Hepatocyte (in vitro differentiated cells): Measurements from ENCODE around the gene TBC1D2. TPM values are rescaled to one million over a fixed set of nuclear protein-coding genes. Genes with fewer than 3 reads are reported as not detected.
"Not testable (repeated sequence)": the region's sequence is repeated elsewhere in the genome, so short reads cannot be mapped to it uniquely, and the experiment has no call there.

ENCODE experiments used
- DNase-seq: peaks from one replicate; pipeline ENCODE4 v3.0.0-alpha.2; 2016; ENCODE audit warnings: low spot score
- H2AFZ ChIP-seq: fragments of 200-600 bp; sonication (generic); 2 replicates; pipeline ENCODE4 v1.6.0; 2016; ENCODE audit warnings: antibody characterized with exemption, mild to moderate bottlenecking
- H3K27ac ChIP-seq: fragments of 200-600 bp; sonication (generic); 2 replicates; pipeline ENCODE4 v1.5.1; 2016; ENCODE audit warnings: mild to moderate bottlenecking
- H3K27me3 ChIP-seq: fragments of 200-600 bp; sonication (generic); 2 replicates; pipeline ENCODE4 v1.6.1; 2016
- H3K36me3 ChIP-seq: fragments of 200-600 bp; sonication (generic); replicated peaks from 2 replicates; pipeline ENCODE4 v1.5.1; 2016; ENCODE audit warnings: low read depth; ENCODE audit not compliant: insufficient read depth
- H3K4me1 ChIP-seq: fragments of 200-600 bp; sonication (generic); 2 replicates; pipeline ENCODE4 v1.5.1; 2016; ENCODE audit warnings: mild to moderate bottlenecking, moderate library complexity; ENCODE audit not compliant: insufficient read depth
- H3K4me2 ChIP-seq: fragments of 200-600 bp; sonication (generic); 2 replicates; pipeline ENCODE4 v1.6.0; 2016
- H3K4me3 ChIP-seq: fragments of 200-600 bp; sonication (generic); 2 replicates; pipeline ENCODE4 v1.5.1; 2016; ENCODE audit warnings: mild to moderate bottlenecking
- H3K79me2 ChIP-seq: fragments of 200-600 bp; sonication (generic); 2 replicates; pipeline ENCODE4 v1.6.0; 2017; ENCODE audit warnings: mild to moderate bottlenecking
- H3K9me2 ChIP-seq: fragments of 200-600 bp; sonication (generic); replicated peaks from 2 replicates; pipeline ENCODE4 v1.6.0; 2017; ENCODE audit warnings: mild to moderate bottlenecking; ENCODE audit not compliant: insufficient read depth
- H3K9me3 ChIP-seq: fragments of 200-600 bp; sonication (generic); 2 replicates; pipeline ENCODE4 v1.5.1; 2016; ENCODE audit warnings: low read depth, mild to moderate bottlenecking
- H4K20me1 ChIP-seq: fragments of 200-600 bp; sonication (generic); 2 replicates; pipeline ENCODE4 v1.6.0; 2016; ENCODE audit warnings: mild to moderate bottlenecking; ENCODE audit not compliant: insufficient read depth, poor library complexity, severe bottlenecking
- EZH2 ChIP-seq: fragments of 200-600 bp; sonication (generic); IDR thresholded peaks from 2 replicates; pipeline ENCODE4 v1.6.1; 2016; ENCODE audit warnings: antibody characterized with exemption, mild to moderate bottlenecking, borderline replicate concordance
- EZH2phosphoT487 ChIP-seq: fragments of 200-600 bp; sonication (generic); IDR thresholded peaks from one replicate; pipeline ENCODE4 v1.6.1; 2018; ENCODE audit warnings: antibody characterized with exemption, mild to moderate bottlenecking, low read depth, moderate library complexity; ENCODE audit not compliant: unreplicated experiment, severe bottlenecking
- WGBS: methylation state at CpG from one replicate; pipeline ENCODE4 v1.1.6; 2016; ENCODE audit warnings: low lambda C conversion rate; ENCODE audit errors: missing lambda C conversion rate; 5-methylcytosine and 5-hydroxymethylcytosine counted together
- polyA plus RNA-seq: library from polyadenylated mRNA; unstranded; fragments of >200 nt; fragmentation: Nextera tagmentation; extraction: Ambion mirVana; gene quantifications from 2 replicates; pipeline ENCODE4 v1.2.1, GENCODE V29; 2016
- total RNA-seq: library from RNA; depleted of rRNA; stranded (reverse); fragments of >200 nt; gene quantifications from 2 replicates; pipeline ENCODE4 v1.2.3, GENCODE V29; 2014
- TF ChIP-seq, protein P1 (sequence below): fragments of 200-600 bp; sonication (generic); IDR thresholded peaks from 2 replicates; pipeline ENCODE4 v1.5.1; 2016; ENCODE audit warnings: antibody characterized with exemption, mild to moderate bottlenecking; ENCODE audit not compliant: poor library complexity

TBC1D2 gene
- total and polyA plus RNA-seq, 2 experiments from 2014 or later: 20.0 to 31.6 TPM

- no peak overlapping the region for H3K27ac ChIP-seq
- TF ChIP-seq EZH2phosphoT487: no peak
- TF ChIP-seq EZH2: no peak
- TF ChIP-seq, protein P1, sequence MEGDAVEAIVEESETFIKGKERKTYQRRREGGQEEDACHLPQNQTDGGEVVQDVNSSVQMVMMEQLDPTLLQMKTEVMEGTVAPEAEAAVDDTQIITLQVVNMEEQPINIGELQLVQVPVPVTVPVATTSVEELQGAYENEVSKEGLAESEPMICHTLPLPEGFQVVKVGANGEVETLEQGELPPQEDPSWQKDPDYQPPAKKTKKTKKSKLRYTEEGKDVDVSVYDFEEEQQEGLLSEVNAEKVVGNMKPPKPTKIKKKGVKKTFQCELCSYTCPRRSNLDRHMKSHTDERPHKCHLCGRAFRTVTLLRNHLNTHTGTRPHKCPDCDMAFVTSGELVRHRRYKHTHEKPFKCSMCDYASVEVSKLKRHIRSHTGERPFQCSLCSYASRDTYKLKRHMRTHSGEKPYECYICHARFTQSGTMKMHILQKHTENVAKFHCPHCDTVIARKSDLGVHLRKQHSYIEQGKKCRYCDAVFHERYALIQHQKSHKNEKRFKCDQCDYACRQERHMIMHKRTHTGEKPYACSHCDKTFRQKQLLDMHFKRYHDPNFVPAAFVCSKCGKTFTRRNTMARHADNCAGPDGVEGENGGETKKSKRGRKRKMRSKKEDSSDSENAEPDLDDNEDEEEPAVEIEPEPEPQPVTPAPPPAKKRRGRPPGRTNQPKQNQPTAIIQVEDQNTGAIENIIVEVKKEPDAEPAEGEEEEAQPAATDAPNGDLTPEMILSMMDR: no peak
- no peak for DNase-seq
- no peaks in the 10 kb centered on the region for H3K9me2 ChIP-seq
- no peaks in the 10 kb centered on the region for H3K36me3 ChIP-seq
- no peak overlapping the region for H2AFZ ChIP-seq
- H3K27me3 ChIP-seq: no peaks in the 10 kb centered on the region
- no peaks in the 10 kb centered on the region for H3K9me3 ChIP-seq
- no peaks in the 10 kb centered on the region for H3K79me2 ChIP-seq
- H4K20me1 ChIP-seq: no peaks in the 10 kb centered on the region
- no peak overlapping the region for H3K4me2 ChIP-seq
- 43% methylated on average over 3 of the region's 3 CpGs for WGBS
- no peaks in the 10 kb centered on the region for H3K4me1 ChIP-seq
- no peak overlapping the region for H3K4me3 ChIP-seq
Observed at GRCh38 chr9:98271479-98271878, 16.0 kb upstream of the TBC1D2 start.

- 92% methylated on average over 11 of the region's 11 CpGs for WGBS
- not testable (repeated sequence) for H3K4me1 ChIP-seq, DNase-seq, H3K36me3 ChIP-seq, H3K27me3 ChIP-seq, H2AFZ ChIP-seq, H3K4me3 ChIP-seq, H3K4me2 ChIP-seq, H3K79me2 ChIP-seq, H3K9me3 ChIP-seq, H4K20me1 ChIP-seq, H3K9me2 ChIP-seq, H3K27ac ChIP-seq
Observed at GRCh38 chr9:98270284-98270683, 14.8 kb upstream of the TBC1D2 start.

GRCh38 chr9:98269652-98270051 lies 14.2 kb upstream of the TBC1D2 start:
- not testable (repeated sequence) for H3K4me3 ChIP-seq, H3K79me2 ChIP-seq, H3K36me3 ChIP-seq, H2AFZ ChIP-seq, H3K4me2 ChIP-seq, H3K9me2 ChIP-seq, DNase-seq, H3K9me3 ChIP-seq, H3K27me3 ChIP-seq, H3K27ac ChIP-seq, H4K20me1 ChIP-seq, H3K4me1 ChIP-seq
- 51% methylated on average over 10 of the region's 10 CpGs for WGBS

DNA sequence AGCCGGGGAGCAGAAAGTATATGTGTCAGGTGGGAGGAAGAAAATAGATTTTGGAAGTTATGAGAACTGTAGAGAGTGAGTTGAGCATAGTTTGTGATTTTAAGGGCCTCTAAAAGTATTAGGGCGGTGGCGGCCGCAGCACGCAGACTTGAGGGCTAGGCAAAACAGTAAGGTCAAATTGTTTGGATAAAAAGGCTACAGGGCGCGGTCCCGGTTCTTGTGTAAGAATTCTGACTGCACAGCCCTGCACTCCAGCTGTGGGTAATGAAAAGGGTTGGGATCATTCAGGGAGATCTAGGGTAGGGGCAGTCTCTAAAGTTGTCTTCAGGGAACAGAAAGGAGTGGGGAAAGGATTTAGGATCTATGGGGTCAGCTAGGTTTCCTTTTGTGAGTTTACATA lies 12.1 kb upstream of the TBC1D2 start:
- DNase-seq, H3K9me2 ChIP-seq, H3K36me3 ChIP-seq, H2AFZ ChIP-seq, H3K27ac ChIP-seq, H3K9me3 ChIP-seq, H3K4me1 ChIP-seq, H3K79me2 ChIP-seq, H3K27me3 ChIP-seq, H3K4me3 ChIP-seq, H3K4me2 ChIP-seq, H4K20me1 ChIP-seq: not testable (repeated sequence)
- WGBS: 94% methylated on average over 8 of the region's 8 CpGs

DNA sequence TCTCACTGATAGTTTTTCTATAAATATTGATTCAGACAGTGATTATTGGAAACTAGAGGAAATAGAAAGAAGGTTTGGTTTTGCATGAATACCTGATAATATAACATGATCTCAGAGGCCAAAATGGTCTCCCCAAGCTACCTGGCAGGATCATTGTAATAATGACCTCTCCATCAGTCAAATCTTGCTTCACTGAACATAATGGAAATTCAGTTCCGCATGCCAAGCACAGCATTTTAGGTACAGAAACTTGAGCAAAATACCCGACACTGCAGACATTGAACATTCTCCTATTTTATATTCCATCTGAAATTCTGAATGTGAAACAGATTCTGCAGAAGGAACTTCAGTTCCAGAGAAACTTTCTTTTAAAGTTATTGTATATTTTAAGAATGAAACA lies 9.1 kb upstream of the TBC1D2 start:
- Histone ChIP-seq H3K27me3 (no peaks in the 10 kb centered on the region), H3K27ac (no peak overlapping the region), H3K36me3 (no peaks in the 10 kb centered on the region), H3K9me3 (no peaks in the 10 kb centered on the region), H3K9me2 (no peaks in the 10 kb centered on the region), H3K79me2 (no peaks in the 10 kb centered on the region), H3K4me3 (no peak overlapping the region), H3K4me2 (no peak overlapping the region), H3K4me1 (no peaks in the 10 kb centered on the region), H4K20me1 (no peaks in the 10 kb centered on the region), H2AFZ (no peak overlapping the region)
- TF ChIP-seq, protein P1: no peak
- TF ChIP-seq EZH2 (no peak), EZH2phosphoT487 (no peak)
- 90% methylated on average over 2 of the region's 2 CpGs for WGBS
- DNase-seq: no peak
